LNCAP (cell line): ENCODE data around the gene NOL6.

Experiments used
- CTCF ChIP-seq: fragments of 450-650 bp; IDR thresholded peaks from 2 replicates; pipeline ENCODE4 v1.5.1; 2017; ENCODE audit warnings: mild to moderate bottlenecking

NOL6 gene

GRCh38 chr9:33453999-33454660, 19.6 kb downstream of the NOL6 start:
- TF ChIP-seq CTCF = no peak

DNA sequence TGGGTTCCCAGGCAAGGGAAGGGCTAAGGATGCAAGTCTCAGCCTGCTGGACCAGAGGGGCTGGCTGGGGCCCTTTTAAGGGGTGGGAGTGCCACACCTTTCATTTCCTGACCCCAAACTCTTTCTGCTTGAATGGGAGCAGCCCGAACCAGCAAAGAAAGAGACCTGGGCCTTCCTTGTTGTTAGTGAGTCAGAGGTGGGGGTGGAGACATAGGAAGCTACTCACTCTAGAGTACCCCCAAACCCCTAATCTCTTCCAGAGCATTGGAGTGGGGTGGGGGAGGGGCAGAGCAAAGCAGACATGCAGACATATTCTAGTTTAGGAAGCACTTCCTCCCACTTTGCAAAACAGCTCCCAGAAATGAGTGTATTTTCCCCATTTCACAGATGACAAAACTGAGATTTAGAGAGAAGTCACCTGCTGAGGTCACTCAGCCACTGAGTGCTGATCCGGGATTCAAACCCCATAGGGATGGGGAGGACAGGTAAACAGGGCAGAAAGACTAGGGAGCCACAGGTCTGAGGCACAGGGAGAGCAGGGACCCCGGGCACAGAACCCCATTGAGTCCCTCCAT, 20.4 kb downstream of the NOL6 start:
- no peak for TF ChIP-seq CTCF

GRCh38 chr9:33452828-33453271, 20.9 kb downstream of the NOL6 start:
- TF ChIP-seq CTCF = peak; percentile 64

DNA sequence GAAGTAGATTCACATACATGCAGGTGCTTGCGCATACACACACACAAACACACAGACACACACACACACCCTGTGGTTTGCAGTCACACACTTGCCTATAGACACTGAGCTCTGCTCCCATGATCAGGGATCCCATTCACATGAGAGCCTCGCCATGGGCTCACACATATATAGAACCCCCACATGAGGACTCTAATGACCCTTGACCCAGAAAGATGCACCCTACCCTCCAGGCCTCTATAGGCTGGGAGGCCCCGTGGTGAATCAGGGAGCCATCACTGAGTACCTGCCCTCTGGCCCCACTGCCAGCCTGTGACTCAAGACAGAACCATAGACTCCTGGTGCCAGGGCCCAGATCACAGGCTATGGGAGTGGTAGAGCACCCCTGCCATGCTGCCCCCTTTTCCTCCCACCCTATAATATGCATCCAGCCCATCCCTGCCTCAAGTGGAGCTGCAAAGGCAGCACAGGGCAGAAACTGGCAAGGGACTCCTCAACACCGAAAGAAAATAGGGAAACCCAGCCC, 23.0 kb downstream of the NOL6 start:
- no peak for TF ChIP-seq CTCF

- no peak for TF ChIP-seq CTCF
These were observed 24.0 kb downstream of the NOL6 start for GRCh38 chr9:33449715-33450114.

DNA sequence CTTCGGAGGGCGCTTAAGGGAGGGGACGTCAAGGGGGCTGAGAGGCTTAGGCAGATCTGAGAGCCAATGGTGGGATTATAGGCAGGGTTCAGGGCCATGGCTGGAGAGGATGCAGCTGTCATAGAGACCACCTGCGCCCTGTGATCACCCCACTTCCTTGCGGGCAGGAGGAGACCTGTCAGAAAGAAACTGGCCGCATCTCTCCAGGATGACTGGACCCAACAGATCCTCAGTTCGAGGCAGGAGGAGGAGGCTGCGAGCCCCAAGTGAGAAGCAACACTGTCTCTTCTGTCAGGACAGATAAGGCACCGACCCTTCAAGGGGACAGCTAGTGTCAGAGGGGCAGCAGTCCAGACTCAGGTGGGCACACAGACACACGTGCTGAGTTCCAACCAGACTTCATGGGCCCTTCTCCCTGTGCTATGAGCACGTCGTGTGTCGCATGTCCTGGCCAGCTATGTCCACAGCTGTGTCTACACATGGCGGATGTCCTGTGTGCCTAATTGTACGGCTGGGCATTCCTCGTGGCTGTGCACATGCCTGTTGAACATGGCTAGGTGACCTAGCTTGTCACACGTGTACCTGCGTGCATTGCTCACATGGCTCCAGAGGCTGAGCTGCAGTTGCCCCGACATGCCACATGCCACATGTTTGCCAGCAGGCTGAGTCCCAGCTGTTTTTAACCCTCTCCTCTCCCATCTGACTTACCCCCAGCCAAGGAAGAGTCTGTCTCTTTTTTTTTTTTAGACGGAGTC, 25.7 kb downstream of the NOL6 start:
- TF ChIP-seq CTCF = no peak

DNA sequence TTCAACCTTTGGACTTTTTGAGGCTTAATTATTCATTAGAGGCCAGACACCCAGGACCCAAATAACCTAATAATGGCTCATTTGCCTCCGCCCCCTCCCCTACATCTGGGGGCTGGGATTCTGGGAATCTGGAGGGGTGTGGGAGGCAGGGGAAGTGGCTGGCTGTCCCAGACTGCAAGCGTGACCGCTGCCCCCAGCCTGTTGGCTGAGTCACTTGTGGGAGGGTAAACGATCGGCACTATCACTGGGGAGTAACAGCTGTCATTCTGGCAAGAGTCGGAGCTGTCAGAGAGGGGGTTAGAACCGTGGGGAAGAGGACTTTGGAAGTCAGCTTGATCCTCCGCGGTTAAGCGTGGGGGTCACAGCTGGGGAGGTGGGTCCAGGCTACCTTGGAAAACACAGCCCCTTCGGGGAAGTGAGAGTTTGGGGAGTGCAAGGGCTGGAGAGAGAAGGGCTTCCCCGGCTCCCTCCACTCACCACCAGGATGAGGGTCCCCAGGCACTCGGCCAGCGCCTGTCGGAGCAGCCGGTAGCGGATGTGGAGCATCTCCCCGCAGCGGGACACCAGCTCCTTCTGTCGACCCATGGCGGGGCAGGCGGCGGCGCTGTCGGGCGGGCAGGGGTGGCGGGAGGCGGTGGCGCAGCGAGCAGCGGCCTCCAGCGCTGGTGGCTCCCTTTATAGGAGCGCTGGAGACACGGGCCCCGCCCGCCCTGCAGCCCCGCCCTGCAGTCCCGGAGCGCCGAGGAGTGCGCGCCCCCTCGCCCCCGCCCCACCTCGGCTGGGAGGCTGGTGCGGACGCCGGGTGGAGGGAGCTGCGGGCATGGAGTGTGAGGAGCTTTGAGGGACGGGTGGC, 26.6 kb downstream of the NOL6 start, which contains the start of gene AQP3:
Gene AQP3 (minus strand): TSS at position 648 of the 853 bp plus-strand sequence. CDS start 63 bp downstream, at position 585.
- no peak for TF ChIP-seq CTCF
